Transverse colon (tissue), 4 donors: ENCODE results near the gene ANKRD44. TPM values are rescaled to one million over a fixed set of nuclear protein-coding genes. Genes with fewer than 3 reads are reported as not detected.

Experiments
- DNase-seq: peaks from one replicate; pipeline ENCODE4 v3.0.0-alpha.2; 2019
- H3K27ac ChIP-seq, 4 donors: fragments of 200-600 bp; sonication (generic); 2 replicates each; pipeline ENCODE4 v1.5.1; 2016 to 2018; ENCODE audit warnings: inconsistent platforms in 4 of 4
- H3K27me3 ChIP-seq: fragments of 200-600 bp; sonication (generic); 2 replicates; pipeline ENCODE4 v1.5.1; 2017; ENCODE audit warnings: inconsistent platforms
- H3K36me3 ChIP-seq, 4 donors: fragments of 200-600 bp; sonication (generic); 2 replicates each; pipeline ENCODE4 v1.5.1; 2017 to 2019; ENCODE audit warnings: inconsistent platforms in 4 of 4
- H3K4me1 ChIP-seq, 4 donors: fragments of 200-600 bp; sonication (generic); 2 replicates each; pipeline ENCODE4 v1.5.1; 2017 to 2020; ENCODE audit warnings: inconsistent platforms in 4 of 4
- H3K4me3 ChIP-seq, 4 donors: fragments of 200-600 bp; sonication (generic); 1 replicate in 1 of 4; 2 replicates in 3 of 4; pipeline versions ENCODE4 v1.5.1 to v1.6.1; 2017 to 2019; ENCODE audit warnings: inconsistent platforms in 4 of 4
- H3K9me3 ChIP-seq, 2 donors: fragments of 200-600 bp; sonication (generic); 2 replicates each; pipeline ENCODE4 v1.5.1; 2017 to 2019; ENCODE audit warnings: inconsistent platforms in 2 of 2
- CTCF ChIP-seq, 5 experiments: fragments of 200-600 bp in 3 of 5; fragments of 450-650 bp in 2 of 5; sonication (generic) in 3 of 5; IDR thresholded peaks; 1 replicate in 2 of 5; 2 replicates in 3 of 5; pipeline ENCODE4 v1.5.1; 2016 to 2017; ENCODE audit warnings: antibody characterized with exemption in 5 of 5, inconsistent platforms in 3 of 5, mild to moderate bottlenecking in 2 of 5, moderate library complexity in 1 of 5
- EP300 ChIP-seq: sonication (generic); formaldehyde crosslinking; IDR thresholded peaks from one replicate; pipeline ENCODE4 v1.6.1; 2017; ENCODE audit warnings: antibody characterized with exemption, low read depth
- POLR2A ChIP-seq: fragments of 450-650 bp; IDR thresholded peaks from one replicate; pipeline ENCODE4 v1.6.1; 2016; ENCODE audit warnings: antibody characterized with exemption, mild to moderate bottlenecking, moderate library complexity
- POLR2AphosphoS5 ChIP-seq, 3 donors: sonication (generic); formaldehyde crosslinking; IDR thresholded peaks; one replicate each; pipeline ENCODE4 v1.6.1; 2016; ENCODE audit warnings: antibody characterized with exemption in 3 of 3
- WGBS, 2 donors: methylation state at CpG; one replicate each; pipeline ENCODE4 v1.1.5; 2018; ENCODE audit warnings: low coverage in 1 of 2; 5-methylcytosine and 5-hydroxymethylcytosine counted together
- in situ Hi-C, 4 donors: fragments of 200-750 bp; cut with MboI; loops; one replicate each; pipeline versions ENCODE4 v1.15.0 to v1.15.1; 2017; ENCODE audit warnings: low sequenced_read_pairs in 3 of 4, low pct_ligation_motif_present in 1 of 4, low pct_unique_long_range_greater_than_20kb in 1 of 4
- intact Hi-C: fragments of 100-400 bp; cut with DNase I; formaldehyde crosslinking; loops from one replicate; pipeline ENCODE4 v1.15.1; 2023; ENCODE audit warnings: low total_unique reads
- total RNA-seq, 4 donors: library from RNA; depleted of rRNA; stranded (reverse); fragments of >200 nt; gene quantifications; one replicate each; pipeline ENCODE4 v1.1.0, GENCODE V29; 2016

The ANKRD44 gene
- total RNA-seq, 4 donors from 2014 or later: 13.9 to 46.8 (median 27.5) TPM

GRCh38 chr2:197356136-197356535 lies 45.6 kb upstream of the ANKRD44 start:
- Histone ChIP-seq H3K9me3 (no peaks in the 10 kb centered on the region), H3K4me3 (no peak overlapping the region), H3K27ac (no peak overlapping the region), H3K27me3 (no peaks in the 10 kb centered on the region), H3K36me3 (no peaks in the 10 kb centered on the region), H3K4me1 (peaks cover 0 to 5% (median 0%) of the 10 kb centered on the region in 4 donors)
- in situ Hi-C loops (no loop called here), intact Hi-C loops (no loop called here)
- DNase-seq: no peak
- TF ChIP-seq CTCF (IDR thresholded peaks at IDR 0.05) (peak in 1 of 5 experiments; percentile 13), EP300 (no peak)
- WGBS, 2 donors: 88 to 93% methylated on average over 5 of the region's 5 CpGs

GRCh38 chr2:197354169-197354558 lies 43.6 kb upstream of the ANKRD44 start:
- Histone ChIP-seq H3K9me3 (no peaks in the 10 kb centered on the region), H3K4me1 (peaks cover 0 to 5% (median 2%) of the 10 kb centered on the region in 4 donors), H3K36me3 (no peaks in the 10 kb centered on the region), H3K27ac (no peak overlapping the region), H3K27me3 (no peaks in the 10 kb centered on the region), H3K4me3 (no peak overlapping the region)
- intact Hi-C loops (no loop called here), in situ Hi-C loops (no loop called here)
- DNase-seq: no peak
- no peak for TF ChIP-seq POLR2A
- TF ChIP-seq POLR2AphosphoS5 (IDR thresholded peaks at IDR 0.05): no peak
- TF ChIP-seq EP300: no peak
- no peak for TF ChIP-seq CTCF (IDR thresholded peaks at IDR 0.05)
- 90 to 95% methylated on average over 2 to 4 of the region's 4 CpGs for WGBS, 2 donors

- in situ Hi-C loops (no loop called here), intact Hi-C loops (no loop called here)
- Histone ChIP-seq H3K27ac (no peak overlapping the region), H3K4me1 (peaks cover 0 to 5% (median 2%) of the 10 kb centered on the region in 4 donors), H3K9me3 (no peaks in the 10 kb centered on the region), H3K36me3 (no peaks in the 10 kb centered on the region), H3K27me3 (no peaks in the 10 kb centered on the region), H3K4me3 (no peak overlapping the region)
- WGBS, 2 donors: 86 to 100% methylated on average over 2 to 3 of the region's 3 CpGs
- no peak for TF ChIP-seq POLR2AphosphoS5 (IDR thresholded peaks at IDR 0.05)
- TF ChIP-seq EP300: no peak
- no peak for TF ChIP-seq POLR2A
- no peak for TF ChIP-seq CTCF (IDR thresholded peaks at IDR 0.05)
- no peak for DNase-seq
Observed at GRCh38 chr2:197353393-197354168, 43.0 kb upstream of the ANKRD44 start.

DNA sequence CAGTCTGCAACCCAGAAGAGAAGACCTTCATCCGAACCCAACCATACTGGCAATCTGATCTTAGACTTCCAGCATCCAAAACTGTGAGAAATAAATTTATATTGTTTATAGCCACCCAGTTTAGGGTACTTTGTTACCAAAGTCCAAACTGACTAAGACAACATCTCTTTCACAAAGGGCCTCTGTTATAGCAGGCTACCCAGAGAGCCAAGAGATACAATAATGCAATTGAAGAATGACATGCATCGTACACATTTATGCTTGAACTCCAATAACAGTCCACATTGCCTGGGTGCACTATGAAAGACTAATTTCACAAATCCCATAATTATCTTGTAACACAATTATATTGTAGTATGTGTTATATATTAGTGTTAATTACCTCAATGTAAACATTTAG lies 39.1 kb upstream of the ANKRD44 start:
- in situ Hi-C loops: no loop called here
- no peak for DNase-seq
- no peaks in the 10 kb centered on the region for H3K36me3 ChIP-seq
- peaks cover 0 to 4% (median 2%) of the 10 kb centered on the region in 4 donors for H3K4me1 ChIP-seq
- no peaks in the 10 kb centered on the region for H3K9me3 ChIP-seq
- intact Hi-C loops: no loop called here
- no peak overlapping the region for H3K27ac ChIP-seq
- 61% methylated on average over 2 of the region's 2 CpGs; no CpG with 5 or more reads in 1 of the 2 donors for WGBS, 2 donors
- no peak overlapping the region for H3K4me3 ChIP-seq
- TF ChIP-seq CTCF (IDR thresholded peaks at IDR 0.05): no peak
- no peak for TF ChIP-seq POLR2AphosphoS5 (IDR thresholded peaks at IDR 0.05)
- TF ChIP-seq POLR2A: no peak
- no peak for TF ChIP-seq EP300
- no peaks in the 10 kb centered on the region for H3K27me3 ChIP-seq
